ENCODE results near the gene GLTP. TPM values are rescaled to one million over a fixed set of nuclear protein-coding genes. Genes with fewer than 3 reads are reported as not detected.

Gene GLTP
- total and polyA plus RNA-seq, 2 donors from 2014 or later: 45.9 to 56.4 TPM

- peak overlapping the region in 2 of 3 donors; percentile 43 to 79 for H3K4me3 ChIP-seq (ENCODE audit: low read length in 3 of 3)
- H3K4me1 ChIP-seq (ENCODE audit: control insufficient read depth in 2 of 3, insufficient read depth in 2 of 3, low read depth in 1 of 3, low read length in 3 of 3): peaks cover 0 to 26% (median 5%) of the 10 kb centered on the region in 3 donors
- H3K9ac ChIP-seq (ENCODE audit: low read length in 3 of 3): peak overlapping the region in 2 of 3 donors; percentile 12 to 77
- FAIRE-seq (no peak), DNase-seq (no peak)
- H3K9me3 ChIP-seq (ENCODE audit: control insufficient read depth in 2 of 3, insufficient read depth in 1 of 3, low read length in 3 of 3): no peaks in the 10 kb centered on the region
- intact Hi-C loops (cut with DNase I): no loop called here
- peak overlapping the region; percentile 71 to 93 for H3K27ac ChIP-seq (ENCODE audit: low read depth in 2 of 2, low read length in 2 of 2)
- H3K27me3 ChIP-seq (ENCODE audit: control insufficient read depth, insufficient read depth, low read length): no peaks in the 10 kb centered on the region
- H3K36me3 ChIP-seq (ENCODE audit: control insufficient read depth in 2 of 3, insufficient read depth in 3 of 3, low read length in 3 of 3): no peaks in the 10 kb centered on the region
- TF ChIP-seq, protein P1, sequence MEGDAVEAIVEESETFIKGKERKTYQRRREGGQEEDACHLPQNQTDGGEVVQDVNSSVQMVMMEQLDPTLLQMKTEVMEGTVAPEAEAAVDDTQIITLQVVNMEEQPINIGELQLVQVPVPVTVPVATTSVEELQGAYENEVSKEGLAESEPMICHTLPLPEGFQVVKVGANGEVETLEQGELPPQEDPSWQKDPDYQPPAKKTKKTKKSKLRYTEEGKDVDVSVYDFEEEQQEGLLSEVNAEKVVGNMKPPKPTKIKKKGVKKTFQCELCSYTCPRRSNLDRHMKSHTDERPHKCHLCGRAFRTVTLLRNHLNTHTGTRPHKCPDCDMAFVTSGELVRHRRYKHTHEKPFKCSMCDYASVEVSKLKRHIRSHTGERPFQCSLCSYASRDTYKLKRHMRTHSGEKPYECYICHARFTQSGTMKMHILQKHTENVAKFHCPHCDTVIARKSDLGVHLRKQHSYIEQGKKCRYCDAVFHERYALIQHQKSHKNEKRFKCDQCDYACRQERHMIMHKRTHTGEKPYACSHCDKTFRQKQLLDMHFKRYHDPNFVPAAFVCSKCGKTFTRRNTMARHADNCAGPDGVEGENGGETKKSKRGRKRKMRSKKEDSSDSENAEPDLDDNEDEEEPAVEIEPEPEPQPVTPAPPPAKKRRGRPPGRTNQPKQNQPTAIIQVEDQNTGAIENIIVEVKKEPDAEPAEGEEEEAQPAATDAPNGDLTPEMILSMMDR (IDR thresholded peaks at IDR 0.05; ENCODE audit: borderline replicate concordance, extremely low read depth, insufficient read depth): no peak
These were observed 49.0 kb downstream of the GLTP start for GRCh38 chr12:109831365-109831764.

DNA sequence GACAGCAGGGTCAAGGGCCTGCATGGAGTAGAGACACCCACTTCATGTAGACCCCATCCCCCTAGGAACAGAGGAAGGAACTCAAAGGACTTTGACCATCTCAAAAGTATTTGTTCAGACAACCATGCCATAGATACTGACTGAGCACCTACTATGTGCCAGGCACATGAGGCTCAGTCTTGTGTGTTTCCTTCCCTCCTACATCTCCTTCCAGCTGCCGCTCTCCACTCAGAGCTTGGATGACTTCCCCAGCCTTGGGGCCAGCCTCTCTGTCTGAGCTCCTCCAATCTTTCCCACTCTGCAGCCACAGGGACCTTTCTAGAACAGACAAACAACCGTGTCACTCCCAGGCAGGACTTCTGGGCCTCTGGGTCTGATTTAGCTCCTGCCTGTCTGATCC is 49.6 kb downstream of the GLTP start:
- DNase-seq (no peak), FAIRE-seq (no peak)
- TF ChIP-seq, protein P1 (IDR thresholded peaks at IDR 0.05; ENCODE audit: borderline replicate concordance, extremely low read depth, insufficient read depth): no peak
- Histone ChIP-seq H3K27me3 (ENCODE audit: control insufficient read depth, insufficient read depth, low read length) (no peaks in the 10 kb centered on the region), H3K9ac (ENCODE audit: low read length in 3 of 3) (peak overlapping the region in 1 of 3 donors; percentile 77), H3K36me3 (ENCODE audit: control insufficient read depth in 2 of 3, insufficient read depth in 3 of 3, low read length in 3 of 3) (no peaks in the 10 kb centered on the region), H3K9me3 (ENCODE audit: control insufficient read depth in 2 of 3, insufficient read depth in 1 of 3, low read length in 3 of 3) (no peaks in the 10 kb centered on the region), H3K27ac (ENCODE audit: low read depth in 2 of 2, low read length in 2 of 2) (peak overlapping the region; percentile 71 to 93), H3K4me1 (ENCODE audit: control insufficient read depth in 2 of 3, insufficient read depth in 2 of 3, low read depth in 1 of 3, low read length in 3 of 3) (peaks cover 0 to 26% (median 5%) of the 10 kb centered on the region in 3 donors), H3K4me3 (ENCODE audit: low read length in 3 of 3) (peak overlapping the region; percentile 30 to 79 (median 43))
- intact Hi-C loops (cut with DNase I): no loop called here

DNA sequence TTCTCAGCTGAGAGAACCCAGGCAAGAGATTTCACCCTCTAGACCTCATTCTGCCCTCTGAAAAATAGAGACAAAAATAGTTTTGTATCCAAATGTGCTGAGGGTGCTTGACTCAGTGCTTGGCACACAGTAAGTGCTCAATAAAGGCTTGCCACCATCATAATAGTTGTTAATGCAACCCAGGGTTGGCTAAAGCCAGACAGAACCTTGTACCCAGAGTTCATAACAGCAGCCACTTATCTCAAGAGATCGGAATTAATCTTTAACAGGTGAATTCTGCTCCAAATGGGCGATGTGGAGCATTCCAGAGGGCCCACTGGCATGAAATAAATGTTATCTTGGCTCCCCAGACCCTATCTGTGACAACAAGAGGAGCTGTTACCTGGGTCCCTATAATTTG is 50.1 kb downstream of the GLTP start:
- peak overlapping the region in 2 of 3 donors; percentile 43 to 79 for H3K4me3 ChIP-seq (ENCODE audit: low read length in 3 of 3)
- no peaks in the 10 kb centered on the region for H3K36me3 ChIP-seq (ENCODE audit: control insufficient read depth in 2 of 3, insufficient read depth in 3 of 3, low read length in 3 of 3)
- H3K4me1 ChIP-seq (ENCODE audit: control insufficient read depth in 2 of 3, insufficient read depth in 2 of 3, low read depth in 1 of 3, low read length in 3 of 3): peaks cover 0 to 26% (median 9%) of the 10 kb centered on the region in 3 donors
- TF ChIP-seq, protein P1 (IDR thresholded peaks at IDR 0.05; ENCODE audit: borderline replicate concordance, extremely low read depth, insufficient read depth): no peak
- DNase-seq (no peak), FAIRE-seq (no peak)
- no peak overlapping the region for H3K9ac ChIP-seq (ENCODE audit: low read length in 3 of 3)
- no peaks in the 10 kb centered on the region for H3K27me3 ChIP-seq (ENCODE audit: control insufficient read depth, insufficient read depth, low read length)
- intact Hi-C loops (cut with DNase I): no loop called here
- peak overlapping the region; percentile 71 to 93 for H3K27ac ChIP-seq (ENCODE audit: low read depth in 2 of 2, low read length in 2 of 2)
- H3K9me3 ChIP-seq (ENCODE audit: control insufficient read depth in 2 of 3, insufficient read depth in 1 of 3, low read length in 3 of 3): no peaks in the 10 kb centered on the region

- no peak for FAIRE-seq
- H3K36me3 ChIP-seq (ENCODE audit: control insufficient read depth in 2 of 3, insufficient read depth in 3 of 3, low read length in 3 of 3): no peaks in the 10 kb centered on the region
- DNase-seq: no peak
- H3K4me3 ChIP-seq (ENCODE audit: low read length in 3 of 3): peak overlapping the region in 1 of 3 donors; percentile 48
- H3K9ac ChIP-seq (ENCODE audit: low read length in 3 of 3): no peak overlapping the region
- TF ChIP-seq, protein P1 (IDR thresholded peaks at IDR 0.05; ENCODE audit: borderline replicate concordance, extremely low read depth, insufficient read depth): no peak
- H3K27me3 ChIP-seq (ENCODE audit: control insufficient read depth, insufficient read depth, low read length): no peaks in the 10 kb centered on the region
- intact Hi-C loops (cut with DNase I): no loop called here
- peaks cover 0 to 26% (median 10%) of the 10 kb centered on the region in 3 donors for H3K4me1 ChIP-seq (ENCODE audit: control insufficient read depth in 2 of 3, insufficient read depth in 2 of 3, low read depth in 1 of 3, low read length in 3 of 3)
- no peaks in the 10 kb centered on the region for H3K9me3 ChIP-seq (ENCODE audit: control insufficient read depth in 2 of 3, insufficient read depth in 1 of 3, low read length in 3 of 3)
- H3K27ac ChIP-seq (ENCODE audit: low read depth in 2 of 2, low read length in 2 of 2): peak overlapping the region; percentile 33 to 71
These were observed 50.7 kb downstream of the GLTP start for GRCh38 chr12:109829667-109830066.

Measured in kidney (tissue), 14 donors.